WERI-Rb-1 (cell line): ENCODE data around the gene TCP11L1.

Experiments
- DNase-seq: peaks from one replicate; pipeline ENCODE4 v3.0.0-alpha.2; 2020
- H3K27ac ChIP-seq: fragments of 250-450 bp; sonication (Bioruptor Pico); 2 replicates; pipeline ENCODE4 v1.5.1; 2020; ENCODE audit warnings: mild to moderate bottlenecking, moderate library complexity
- H3K27me3 ChIP-seq: fragments of 250-450 bp; sonication (Bioruptor Pico); 2 replicates; pipeline ENCODE4 v1.5.1; 2021; ENCODE audit warnings: mild to moderate bottlenecking, low read depth, moderate library complexity; ENCODE audit not compliant: insufficient read depth, severe bottlenecking
- H3K36me3 ChIP-seq: fragments of 250-450 bp; sonication (Bioruptor Pico); 2 replicates; pipeline ENCODE4 v1.5.1; 2020; ENCODE audit warnings: mild to moderate bottlenecking, moderate library complexity
- H3K4me3 ChIP-seq: 2 replicates; pipeline ENCODE4 v1.5.1; 2011; ENCODE audit warnings: low read depth, mild to moderate bottlenecking, control low read depth, low read length
- H3K9me3 ChIP-seq: fragments of 250-450 bp; sonication (Bioruptor Pico); 2 replicates; pipeline ENCODE4 v1.5.1; 2021; ENCODE audit warnings: mild to moderate bottlenecking, moderate library complexity; ENCODE audit not compliant: severe bottlenecking
- TF ChIP-seq, protein P1 (sequence below): IDR thresholded peaks from 2 replicates; pipeline ENCODE4 v1.5.1; 2011; ENCODE audit warnings: low read depth, mild to moderate bottlenecking, control low read depth, inconsistent platforms, low read length

The TCP11L1 gene, protein sequence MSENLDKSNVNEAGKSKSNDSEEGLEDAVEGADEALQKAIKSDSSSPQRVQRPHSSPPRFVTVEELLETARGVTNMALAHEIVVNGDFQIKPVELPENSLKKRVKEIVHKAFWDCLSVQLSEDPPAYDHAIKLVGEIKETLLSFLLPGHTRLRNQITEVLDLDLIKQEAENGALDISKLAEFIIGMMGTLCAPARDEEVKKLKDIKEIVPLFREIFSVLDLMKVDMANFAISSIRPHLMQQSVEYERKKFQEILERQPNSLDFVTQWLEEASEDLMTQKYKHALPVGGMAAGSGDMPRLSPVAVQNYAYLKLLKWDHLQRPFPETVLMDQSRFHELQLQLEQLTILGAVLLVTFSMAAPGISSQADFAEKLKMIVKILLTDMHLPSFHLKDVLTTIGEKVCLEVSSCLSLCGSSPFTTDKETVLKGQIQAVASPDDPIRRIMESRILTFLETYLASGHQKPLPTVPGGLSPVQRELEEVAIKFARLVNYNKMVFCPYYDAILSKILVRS

DNA sequence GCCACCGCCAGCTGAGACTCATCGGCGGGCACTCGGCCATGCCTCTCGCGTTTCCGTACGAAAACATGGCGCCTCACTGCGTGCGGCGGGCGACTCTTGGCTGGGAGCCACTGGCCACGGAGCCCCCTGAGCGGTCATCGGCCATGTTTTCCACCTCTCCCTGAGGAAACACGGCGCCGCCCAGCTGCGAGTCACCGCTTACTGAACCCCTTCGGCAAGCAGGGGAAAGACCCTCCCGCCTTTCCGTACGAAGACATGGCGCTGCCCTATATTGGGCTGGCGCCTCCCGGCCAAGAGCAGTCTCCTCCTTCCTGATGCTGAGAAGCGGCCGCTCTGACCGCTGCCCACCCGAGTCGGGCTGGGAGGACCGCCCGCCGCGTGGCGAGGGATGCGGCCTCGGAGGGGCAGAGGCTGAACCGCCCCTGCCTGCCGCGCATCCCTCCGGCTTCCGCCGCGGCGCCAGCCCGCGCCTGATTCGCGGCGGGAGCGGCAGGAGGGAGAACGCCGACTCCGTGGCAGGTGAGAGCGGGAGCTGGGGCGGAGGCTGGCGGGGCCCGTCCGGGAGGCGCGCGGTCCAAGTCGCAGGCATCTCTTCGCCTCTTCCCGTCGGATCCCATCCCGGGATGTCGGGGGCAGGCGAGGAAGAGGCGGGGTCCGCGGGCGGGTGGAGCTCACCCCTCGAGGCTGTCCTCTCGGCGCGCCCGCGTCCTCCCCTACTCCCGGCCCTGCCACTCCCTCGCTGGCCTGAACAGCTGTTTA is at the start of gene TCP11L1:
Gene TCP11L1, plus strand, starts transcription at position 299 of the 759 bp plus-strand sequence. CDS start 4,202 bp downstream, outside the sequence.
- Histone ChIP-seq H3K27ac (peak within 1 kb of the TSS; percentile 92), H3K36me3 (peaks cover 15% of the 10 kb centered on the region), H3K4me3 (peak within 1 kb of the TSS; percentile 89), H3K9me3 (no peaks in the 10 kb centered on the region), H3K27me3 (no peaks in the 10 kb centered on the region)
- DNase-seq, result peak; percentile 94
- TF ChIP-seq, protein P1, sequence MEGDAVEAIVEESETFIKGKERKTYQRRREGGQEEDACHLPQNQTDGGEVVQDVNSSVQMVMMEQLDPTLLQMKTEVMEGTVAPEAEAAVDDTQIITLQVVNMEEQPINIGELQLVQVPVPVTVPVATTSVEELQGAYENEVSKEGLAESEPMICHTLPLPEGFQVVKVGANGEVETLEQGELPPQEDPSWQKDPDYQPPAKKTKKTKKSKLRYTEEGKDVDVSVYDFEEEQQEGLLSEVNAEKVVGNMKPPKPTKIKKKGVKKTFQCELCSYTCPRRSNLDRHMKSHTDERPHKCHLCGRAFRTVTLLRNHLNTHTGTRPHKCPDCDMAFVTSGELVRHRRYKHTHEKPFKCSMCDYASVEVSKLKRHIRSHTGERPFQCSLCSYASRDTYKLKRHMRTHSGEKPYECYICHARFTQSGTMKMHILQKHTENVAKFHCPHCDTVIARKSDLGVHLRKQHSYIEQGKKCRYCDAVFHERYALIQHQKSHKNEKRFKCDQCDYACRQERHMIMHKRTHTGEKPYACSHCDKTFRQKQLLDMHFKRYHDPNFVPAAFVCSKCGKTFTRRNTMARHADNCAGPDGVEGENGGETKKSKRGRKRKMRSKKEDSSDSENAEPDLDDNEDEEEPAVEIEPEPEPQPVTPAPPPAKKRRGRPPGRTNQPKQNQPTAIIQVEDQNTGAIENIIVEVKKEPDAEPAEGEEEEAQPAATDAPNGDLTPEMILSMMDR, result no peak

DNA sequence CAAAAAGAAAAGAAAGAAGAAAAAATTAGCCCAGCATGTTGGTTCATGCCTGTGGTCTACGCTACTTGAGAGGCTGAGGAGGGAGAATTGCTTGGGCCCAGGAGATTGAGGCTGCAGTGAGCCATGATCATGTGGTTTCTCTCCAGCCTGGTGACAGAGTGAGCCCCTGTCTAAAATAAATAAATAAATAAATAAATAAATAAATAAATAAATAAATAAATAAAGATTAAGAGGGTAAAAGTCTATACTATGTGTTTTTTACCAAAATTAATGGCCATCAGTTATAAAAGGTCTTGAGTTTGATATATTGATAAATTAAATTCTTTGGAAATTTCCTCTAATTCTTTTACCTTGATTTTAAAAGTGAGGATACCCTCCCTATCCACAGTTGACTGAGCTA is 48.9 kb upstream of the TCP11L1 start:
- Histone ChIP-seq H3K36me3 (no peaks in the 10 kb centered on the region), H3K4me3 (no peak overlapping the region), H3K27ac (no peak overlapping the region), H3K27me3 (no peaks in the 10 kb centered on the region), H3K9me3 (no peaks in the 10 kb centered on the region)
- TF ChIP-seq, protein P1, result no peak
- no peak for DNase-seq

DNA sequence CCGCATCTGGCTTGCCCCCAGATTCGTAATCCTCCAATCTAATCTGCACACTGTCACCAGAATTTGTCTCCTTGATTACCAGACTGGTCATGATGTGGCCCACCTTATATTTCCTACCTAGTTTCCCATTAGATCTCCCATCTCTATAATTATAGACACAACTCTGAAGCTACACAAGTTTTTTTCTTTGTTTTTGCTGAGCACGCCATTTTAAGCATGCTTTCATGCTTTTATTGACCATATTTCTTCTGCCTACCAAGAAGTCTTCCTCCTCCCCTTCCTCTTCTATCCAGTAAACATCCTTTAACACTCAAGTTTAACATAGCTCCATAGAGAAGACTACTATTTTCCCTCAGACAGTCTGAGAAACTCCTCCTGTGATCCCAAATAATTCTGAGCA is 47.9 kb upstream of the TCP11L1 start:
- Histone ChIP-seq H3K9me3 (no peaks in the 10 kb centered on the region), H3K27me3 (no peaks in the 10 kb centered on the region), H3K27ac (no peak overlapping the region), H3K36me3 (no peaks in the 10 kb centered on the region), H3K4me3 (no peak overlapping the region)
- DNase-seq, result no peak
- TF ChIP-seq, protein P1, result no peak

DNA sequence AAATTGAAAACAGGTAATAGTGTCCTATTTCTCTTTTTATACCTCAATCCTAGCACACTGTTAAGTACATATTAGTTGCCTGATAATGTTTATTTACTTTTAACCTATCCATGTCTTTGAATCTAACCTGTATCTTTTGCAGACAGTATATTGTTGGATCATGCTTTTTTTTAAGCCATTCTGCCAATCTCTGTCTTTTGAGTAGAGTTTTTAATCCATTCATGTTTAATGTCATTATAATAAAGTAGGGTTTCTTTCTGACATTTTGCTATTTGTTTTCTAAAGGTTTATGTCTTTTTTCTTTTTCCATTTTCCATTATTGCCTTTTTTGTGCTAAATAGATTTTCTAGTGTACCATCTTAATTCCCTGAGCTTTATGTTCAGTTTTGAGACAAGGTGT is 47.5 kb upstream of the TCP11L1 start:
- no peaks in the 10 kb centered on the region for H3K9me3 ChIP-seq
- no peak for DNase-seq
- H3K36me3 ChIP-seq, result no peaks in the 10 kb centered on the region
- H3K27ac ChIP-seq, result no peak overlapping the region
- H3K27me3 ChIP-seq, result no peaks in the 10 kb centered on the region
- no peak overlapping the region for H3K4me3 ChIP-seq
- TF ChIP-seq, protein P1, result no peak

DNA sequence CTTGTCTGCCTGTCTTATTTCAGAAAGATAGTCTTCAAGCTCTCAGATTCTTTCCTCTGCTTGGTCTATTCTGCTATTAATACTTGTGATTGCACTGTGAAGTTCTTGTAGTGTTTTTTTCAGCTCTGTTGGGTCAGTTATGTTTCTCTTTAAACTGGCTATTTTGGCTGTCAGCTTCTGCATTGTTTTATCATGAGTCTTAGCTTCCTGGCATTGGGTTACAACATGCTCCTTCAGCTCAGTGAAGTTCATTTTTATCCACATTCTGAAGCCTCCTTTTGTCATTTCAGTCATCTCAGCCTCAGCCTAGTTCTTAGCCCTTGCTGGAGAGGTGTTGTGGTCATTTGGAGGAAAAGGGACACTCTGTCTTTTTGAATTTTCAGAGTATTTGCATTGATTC is 39.2 kb upstream of the TCP11L1 start:
- Histone ChIP-seq H3K9me3 (no peaks in the 10 kb centered on the region), H3K27me3 (no peaks in the 10 kb centered on the region), H3K36me3 (no peaks in the 10 kb centered on the region), H3K27ac (no peak overlapping the region), H3K4me3 (no peak overlapping the region)
- TF ChIP-seq, protein P1, result no peak
- DNase-seq, result no peak
